ENCODE results near the gene CAV2.

CAV2 gene

GRCh38 chr7:116546916-116547315 lies 47.4 kb downstream of the CAV2 start:
- TF ChIP-seq CTCF (IDR thresholded peaks at IDR 0.05; ENCODE audit: low read depth, low read length) = no peak
- DNase-seq = no peak
- H3K4me1 ChIP-seq = no peaks in the 10 kb centered on the region
- no peaks in the 10 kb centered on the region for H3K9me3 ChIP-seq
- no peaks in the 10 kb centered on the region for H3K27me3 ChIP-seq
- H3K4me3 ChIP-seq (ENCODE audit: low read depth, low read length) = no peak overlapping the region
- no peaks in the 10 kb centered on the region for H3K36me3 ChIP-seq

- Histone ChIP-seq H3K4me3 (ENCODE audit: low read depth, low read length) (no peak overlapping the region), H3K27me3 (no peaks in the 10 kb centered on the region), H3K36me3 (no peaks in the 10 kb centered on the region), H3K9me3 (no peaks in the 10 kb centered on the region), H3K4me1 (no peaks in the 10 kb centered on the region)
- TF ChIP-seq CTCF (IDR thresholded peaks at IDR 0.05; ENCODE audit: low read depth, low read length) = no peak
- DNase-seq = no peak
Observed at GRCh38 chr7:116547347-116547746, 47.8 kb downstream of the CAV2 start.

DNA sequence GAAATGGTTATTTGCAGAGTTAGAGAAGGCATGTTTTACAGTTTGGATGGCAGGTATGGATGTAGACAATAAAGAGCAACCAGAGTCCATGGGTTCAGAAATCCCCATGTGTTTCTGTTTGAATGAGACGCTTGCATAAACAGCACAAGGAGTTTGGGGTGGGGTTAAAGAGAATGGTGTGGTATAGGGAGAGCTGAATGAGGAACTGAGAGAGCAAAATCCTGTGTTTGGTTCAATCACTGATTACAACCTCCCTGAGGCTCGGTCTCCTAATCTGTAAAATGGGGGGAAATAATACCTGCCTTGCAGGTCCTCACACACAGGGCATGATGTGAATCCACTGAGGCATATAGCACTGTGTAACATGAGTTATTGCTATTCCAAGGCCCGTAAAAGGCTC lies 49.0 kb downstream of the CAV2 start:
- no peaks in the 10 kb centered on the region for H3K36me3 ChIP-seq
- no peak for DNase-seq

DNA sequence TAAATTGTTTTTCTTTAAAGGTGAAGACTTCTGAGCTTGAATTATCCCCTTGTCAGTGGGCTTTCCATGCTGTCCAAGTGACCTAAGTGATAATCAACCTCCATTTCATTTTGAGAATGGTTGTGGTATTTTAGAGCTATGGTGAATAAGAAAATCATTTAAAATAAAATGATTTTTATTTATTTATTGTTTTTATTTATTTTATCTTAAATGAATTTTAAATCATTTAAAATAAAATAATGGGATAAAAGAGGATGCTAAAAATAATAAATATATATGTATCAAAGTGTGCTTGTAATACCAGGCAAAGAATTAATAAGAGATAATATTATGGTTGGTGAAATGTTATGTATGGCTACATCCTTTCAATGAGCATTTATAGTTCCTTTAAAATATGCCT lies 49.8 kb downstream of the CAV2 start:
- Histone ChIP-seq H3K4me3 (ENCODE audit: low read depth, low read length) (no peak overlapping the region), H3K27me3 (no peaks in the 10 kb centered on the region), H3K36me3 (no peaks in the 10 kb centered on the region), H3K4me1 (no peaks in the 10 kb centered on the region), H3K9me3 (no peaks in the 10 kb centered on the region)
- no peak for DNase-seq
- no peak for TF ChIP-seq CTCF (IDR thresholded peaks at IDR 0.05; ENCODE audit: low read depth, low read length)

More for the DNA sequence above, 49.0 kb downstream of the CAV2 start:
- H3K4me1 ChIP-seq = no peaks in the 10 kb centered on the region
- no peaks in the 10 kb centered on the region for H3K9me3 ChIP-seq
- no peak overlapping the region for H3K4me3 ChIP-seq (ENCODE audit: low read depth, low read length)
- H3K27me3 ChIP-seq = no peaks in the 10 kb centered on the region
- no peak for TF ChIP-seq CTCF (IDR thresholded peaks at IDR 0.05; ENCODE audit: low read depth, low read length)

DNA sequence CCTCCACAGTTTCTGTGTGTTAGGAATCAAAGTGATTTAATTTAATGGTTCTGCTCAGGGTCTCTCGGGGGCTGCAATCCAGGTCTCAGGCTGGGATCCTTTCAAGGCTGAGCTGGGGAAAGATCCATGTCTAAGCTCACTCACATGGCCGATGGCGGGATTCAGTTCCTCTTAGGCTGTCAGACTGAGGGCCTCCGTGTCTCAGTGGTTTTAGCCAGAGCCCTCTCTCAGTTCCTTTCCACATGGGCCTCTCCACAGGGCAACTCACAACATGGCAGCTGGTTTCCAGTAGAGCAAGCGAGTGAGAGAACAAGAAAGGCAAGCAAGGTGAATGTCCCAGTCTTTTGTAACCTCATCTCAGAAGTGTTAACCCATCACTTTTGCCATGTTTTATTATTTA lies 52.2 kb downstream of the CAV2 start:
- no peaks in the 10 kb centered on the region for H3K36me3 ChIP-seq
- no peak overlapping the region for H3K4me3 ChIP-seq (ENCODE audit: low read depth, low read length)
- TF ChIP-seq CTCF (IDR thresholded peaks at IDR 0.05; ENCODE audit: low read depth, low read length) = no peak
- no peaks in the 10 kb centered on the region for H3K4me1 ChIP-seq
- no peaks in the 10 kb centered on the region for H3K9me3 ChIP-seq
- no peak for DNase-seq
- H3K27me3 ChIP-seq = no peaks in the 10 kb centered on the region

GRCh38 chr7:116552602-116553001 lies 53.1 kb downstream of the CAV2 start:
- H3K27me3 ChIP-seq = no peaks in the 10 kb centered on the region
- H3K9me3 ChIP-seq = no peaks in the 10 kb centered on the region
- no peaks in the 10 kb centered on the region for H3K36me3 ChIP-seq
- no peaks in the 10 kb centered on the region for H3K4me1 ChIP-seq
- no peak for DNase-seq
- TF ChIP-seq CTCF (IDR thresholded peaks at IDR 0.05; ENCODE audit: low read depth, low read length) = no peak
- H3K4me3 ChIP-seq (ENCODE audit: low read depth, low read length) = no peak overlapping the region

Data from BE2C (cell line).